ENCODE data around the gene ATXN7L3.
"Not testable (repeated sequence)": the region's sequence is repeated elsewhere in the genome, so short reads cannot be mapped to it uniquely, and the experiment has no call there.

ATXN7L3 gene

GRCh38 chr17:44174427-44174826 is 25.3 kb downstream of the ATXN7L3 start:
- no peak for DNase-seq (ENCODE audit: low read depth, low spot score)

GRCh38 chr17:44171931-44172455 is 27.7 kb downstream of the ATXN7L3 start:
- DNase-seq (ENCODE audit: low read depth, low spot score), result no peak

GRCh38 chr17:44170499-44171201 is 29.0 kb downstream of the ATXN7L3 start, which contains the start of gene ASB16:
TSS of gene ASB16 (plus strand) at chr17:44170704. CDS start at chr17:44170790, 86 bp downstream.
- peak; percentile 50 for DNase-seq (ENCODE audit: low read depth, low spot score)

GRCh38 chr17:44170135-44170498 is 29.6 kb downstream of the ATXN7L3 start:
- no peak for DNase-seq (ENCODE audit: low read depth, low spot score)

DNA sequence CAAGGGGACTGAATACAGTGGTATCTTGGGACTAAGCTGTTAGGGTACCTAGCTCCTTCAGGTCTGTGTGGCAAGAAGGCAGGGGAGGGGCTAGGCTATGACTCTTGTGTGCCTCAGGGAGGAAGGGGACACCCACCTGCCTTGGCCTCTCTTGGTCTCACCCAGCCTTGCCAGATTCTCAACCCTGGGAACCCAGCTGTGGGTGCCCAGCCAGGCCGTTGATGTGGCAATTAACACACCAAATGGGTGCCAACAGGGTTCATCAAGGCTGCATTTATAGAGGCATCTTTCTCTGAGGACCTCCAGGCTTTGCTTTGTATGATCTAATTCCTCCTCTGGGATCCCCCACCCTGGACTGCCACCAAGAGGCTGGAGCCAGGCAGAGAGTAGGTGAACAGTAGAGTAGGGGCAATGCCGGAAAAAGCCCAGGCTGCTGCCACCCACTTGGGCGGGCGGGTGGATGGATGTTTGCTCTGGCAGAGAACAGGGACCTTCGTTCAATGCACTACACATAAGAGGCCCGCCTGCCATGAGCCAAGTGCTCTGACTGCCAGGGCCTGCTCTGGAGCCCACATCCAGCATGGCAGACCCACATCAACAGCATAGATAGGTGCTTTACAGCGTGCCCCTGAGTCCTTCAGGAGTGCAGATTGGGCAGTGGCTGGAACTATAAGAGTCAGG is 32.4 kb downstream of the ATXN7L3 start:
- DNase-seq (ENCODE audit: low read depth, low spot score), result no peak

DNA sequence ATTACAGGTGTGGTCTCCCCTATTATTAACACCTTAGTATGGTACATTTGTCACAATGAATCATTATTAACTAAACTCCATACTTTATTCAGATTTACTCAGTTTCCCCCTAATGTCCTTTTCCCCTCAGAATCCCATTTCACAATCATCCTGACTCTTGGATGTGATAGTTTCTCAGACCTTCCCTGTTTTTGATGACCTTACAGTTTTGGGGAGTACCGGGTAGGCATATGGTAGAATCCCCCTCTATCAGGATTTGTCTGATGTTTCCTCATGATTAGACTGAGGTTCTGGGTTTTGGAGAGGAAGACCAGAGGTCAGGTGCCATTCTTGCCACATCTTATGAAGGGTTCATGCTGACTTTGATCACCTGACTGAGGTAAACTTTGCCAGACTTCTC is 35.2 kb downstream of the ATXN7L3 start:
- no peak for DNase-seq (ENCODE audit: low read depth, low spot score)

DNA sequence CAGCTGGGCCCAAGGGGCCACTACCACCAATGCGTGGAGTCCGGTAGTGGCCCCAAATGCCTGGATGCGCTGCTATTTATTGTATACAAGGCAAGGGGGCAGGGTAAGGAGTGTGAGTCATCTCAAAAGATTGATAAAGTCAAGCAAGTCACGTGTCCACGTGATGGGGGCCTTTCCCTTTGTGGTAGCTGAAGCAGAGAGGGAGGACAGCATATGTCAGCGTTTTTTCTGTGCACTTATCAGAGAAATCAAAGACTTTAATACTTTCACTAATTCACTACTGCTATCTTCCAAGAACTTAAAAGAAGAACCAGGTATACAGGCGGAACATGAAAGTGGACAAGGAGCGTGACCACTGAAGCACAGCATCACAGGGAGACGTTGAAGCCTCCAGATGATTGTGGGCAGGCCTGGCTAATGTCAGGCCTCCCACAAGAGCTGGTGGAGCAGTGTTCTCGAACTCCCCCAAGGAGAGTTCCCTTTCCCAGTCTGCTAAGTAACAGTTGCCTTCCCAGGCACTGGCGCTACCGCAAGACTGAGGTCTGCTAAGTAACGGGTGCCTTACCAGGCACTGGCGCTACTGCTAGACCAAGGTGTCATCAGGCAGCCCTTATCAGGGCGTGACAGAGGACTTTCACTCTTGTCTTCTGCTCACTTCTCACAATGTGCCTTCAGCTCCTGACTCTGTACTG is 40.0 kb downstream of the ATXN7L3 start:
- no peak for DNase-seq (ENCODE audit: low read depth, low spot score)

DNA sequence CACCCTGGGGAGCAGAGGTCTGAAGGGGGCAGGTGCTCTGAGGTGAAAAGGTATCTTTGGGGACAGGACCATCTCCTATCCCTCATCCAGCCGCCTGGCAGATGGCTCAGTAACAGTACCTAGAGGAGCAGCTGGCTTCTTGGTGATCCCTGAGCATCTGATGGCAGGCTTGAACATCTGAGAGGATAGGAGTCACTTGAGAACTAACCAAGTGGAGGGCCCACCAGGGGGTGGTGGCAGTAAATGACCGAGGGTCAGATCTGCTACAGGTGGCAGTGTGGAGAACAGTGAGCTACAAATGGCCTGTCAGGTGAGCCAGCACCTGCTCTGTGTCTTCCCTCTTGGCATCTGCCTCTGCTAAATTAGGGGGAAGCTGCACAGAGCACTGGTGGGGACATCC is 44.2 kb downstream of the ATXN7L3 start:
- no peak for DNase-seq (ENCODE audit: low read depth, low spot score)

DNA sequence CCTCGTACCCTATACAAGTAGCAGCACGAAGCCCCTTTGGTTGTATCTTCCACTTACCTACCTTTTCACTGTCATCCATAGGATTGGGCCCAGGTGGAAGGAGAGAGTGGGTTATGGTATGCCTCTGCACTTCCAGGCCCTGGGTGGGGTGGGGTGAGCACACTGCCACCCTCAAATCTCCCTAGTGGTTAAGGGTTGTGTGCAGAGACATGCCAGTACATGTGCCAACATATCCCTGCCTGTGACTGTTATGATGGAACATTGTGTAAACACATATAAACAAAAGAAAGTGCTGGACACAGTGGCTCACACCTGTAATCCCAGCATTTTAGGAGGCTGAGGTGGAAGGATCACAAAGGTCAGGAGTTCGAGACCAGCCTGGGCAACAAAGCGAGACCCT is 46.8 kb downstream of the ATXN7L3 start:
- DNase-seq (ENCODE audit: low read depth, low spot score), result no peak

GRCh38 chr17:44149750-44150329 is 49.8 kb downstream of the ATXN7L3 start:
- no peak for DNase-seq (ENCODE audit: low read depth, low spot score)

DNA sequence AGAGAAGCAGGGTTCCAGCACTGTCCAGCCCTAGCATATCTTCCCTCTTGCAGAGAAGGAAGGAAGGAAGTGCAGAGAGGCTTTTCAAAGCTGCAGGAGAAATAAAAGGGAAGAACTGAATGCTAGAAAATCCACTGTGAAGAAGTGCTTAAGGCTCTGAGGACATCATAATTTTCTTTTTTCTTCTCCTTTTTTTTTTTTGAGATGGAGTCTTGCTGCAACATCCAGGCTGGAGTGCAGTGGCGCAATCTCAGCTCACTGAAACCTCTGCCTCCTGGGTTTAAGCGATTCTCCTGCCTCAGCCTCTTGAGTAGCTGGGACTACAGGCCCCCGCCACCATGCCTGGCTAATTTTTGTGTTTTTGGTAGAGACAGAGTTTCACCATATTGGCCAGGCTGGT is 50.6 kb downstream of the ATXN7L3 start:
- DNase-seq (ENCODE audit: low read depth, low spot score), result not testable (repeated sequence)

DNA sequence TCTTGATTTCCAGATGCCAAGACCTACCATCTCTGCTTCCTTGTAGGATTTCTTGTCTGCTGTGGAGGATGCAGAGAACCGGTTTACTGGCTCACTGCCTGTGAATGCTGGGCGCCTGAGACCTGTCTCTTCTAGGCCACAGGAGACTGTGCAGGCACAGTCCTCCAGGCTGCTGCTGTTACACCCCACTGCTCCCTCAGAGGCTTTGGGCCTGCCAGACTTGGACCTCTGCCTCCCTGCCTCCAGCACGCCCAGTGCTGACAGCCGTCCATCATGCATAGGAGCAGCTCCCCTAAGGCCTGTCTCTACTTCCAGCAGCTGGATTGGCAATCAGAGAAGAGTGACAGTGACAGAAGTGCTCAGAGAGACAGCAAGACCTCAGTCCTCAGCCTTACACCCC is 51.9 kb downstream of the ATXN7L3 start:
- no peak for DNase-seq (ENCODE audit: low read depth, low spot score)

DNA sequence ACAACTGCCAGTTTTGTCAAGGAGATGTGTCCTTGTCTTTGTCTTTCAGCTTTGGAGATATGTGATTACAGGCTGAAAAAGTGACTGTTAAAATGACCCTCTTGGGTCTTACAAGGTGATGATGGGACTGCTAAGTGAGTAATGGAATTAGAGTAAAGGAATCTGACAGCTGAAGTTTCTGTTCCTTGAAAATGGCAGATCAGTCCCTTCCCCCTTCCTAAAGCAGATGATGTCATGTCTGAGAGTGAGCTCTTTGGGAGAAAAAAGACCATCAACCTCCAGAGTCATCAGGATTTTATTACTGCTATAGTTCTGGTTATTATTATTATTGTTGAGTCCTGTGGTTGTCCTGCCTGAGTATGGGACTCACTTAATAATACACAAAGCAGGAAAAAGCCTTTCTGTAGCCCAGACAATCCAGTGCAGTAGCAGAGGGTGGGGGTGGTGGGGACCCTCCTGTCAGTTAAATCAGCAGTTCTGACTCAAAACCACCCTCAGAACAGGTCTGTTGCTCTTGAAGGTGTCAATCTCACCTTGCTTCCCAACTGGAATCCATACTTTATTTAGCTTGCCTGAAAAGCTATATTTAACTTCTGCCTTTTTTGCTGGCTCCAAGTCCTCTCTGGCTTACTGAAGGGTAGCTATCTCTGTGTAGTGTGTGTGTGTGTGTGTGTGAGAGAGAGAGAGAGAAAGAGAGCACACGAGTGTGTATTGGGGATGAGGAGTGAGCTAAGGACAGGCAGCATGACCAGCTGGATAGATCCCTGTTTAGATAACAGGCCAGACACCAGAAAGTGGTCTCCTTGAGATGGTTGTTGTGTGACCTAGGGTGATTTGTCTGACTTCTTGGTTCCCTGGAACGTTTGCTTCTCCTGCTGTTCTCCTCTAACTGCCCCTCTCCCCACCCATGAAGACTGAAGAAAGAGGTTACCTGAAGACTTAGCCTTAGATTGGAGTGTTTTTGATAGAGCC is 53.0 kb downstream of the ATXN7L3 start:
- no peak for DNase-seq (ENCODE audit: low read depth, low spot score)

DNA sequence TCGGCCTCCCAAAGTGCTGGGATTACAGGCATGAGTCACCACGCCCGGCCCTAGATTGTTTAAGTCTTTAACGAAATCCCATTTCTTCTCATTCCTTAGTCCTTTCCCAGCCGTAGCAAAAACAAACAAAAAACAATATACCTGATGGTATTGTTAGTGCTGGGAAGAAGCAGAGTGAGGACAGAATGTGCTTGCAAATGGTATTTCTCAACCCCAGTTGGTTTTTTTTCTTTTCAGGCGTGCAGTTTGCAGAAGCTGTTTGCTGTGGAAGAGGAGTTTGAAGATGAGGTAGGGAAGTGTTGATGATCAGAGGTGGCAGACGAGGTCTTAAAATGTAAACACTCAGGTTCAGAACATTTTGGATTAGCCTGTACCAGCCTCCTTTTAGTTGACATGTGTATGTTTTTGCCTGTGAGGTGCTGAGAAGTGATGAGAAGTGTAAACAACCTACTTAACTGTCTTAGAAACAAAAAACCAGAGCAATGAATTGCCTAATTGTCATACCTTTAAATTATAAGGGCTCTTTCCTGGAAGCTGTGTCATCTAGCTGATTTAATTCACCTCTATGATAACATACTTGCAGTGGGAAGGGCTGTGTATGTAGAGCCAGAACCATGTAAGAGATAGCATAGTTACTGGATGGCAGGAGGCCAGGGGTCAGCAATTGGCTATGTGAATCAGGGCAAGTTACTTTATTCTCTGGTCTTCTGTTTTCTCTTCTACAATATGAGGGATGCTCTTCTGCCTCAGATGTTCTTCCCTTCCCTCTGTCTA is 54.5 kb downstream of the ATXN7L3 start:
- DNase-seq (ENCODE audit: low read depth, low spot score), result no peak

GRCh38 chr17:44143921-44144320 is 55.8 kb downstream of the ATXN7L3 start:
- not testable (repeated sequence) for DNase-seq (ENCODE audit: low read depth, low spot score)

Measured in ELF-1 (cell line).